ENCODE measurements around the gene EFHB. TPM values are rescaled to one million over a fixed set of nuclear protein-coding genes. Genes with fewer than 3 reads are reported as not detected.

EFHB gene
- total RNA-seq, 3 donors from 2014 or later = 1.1 TPM; not detected in 2

DNA sequence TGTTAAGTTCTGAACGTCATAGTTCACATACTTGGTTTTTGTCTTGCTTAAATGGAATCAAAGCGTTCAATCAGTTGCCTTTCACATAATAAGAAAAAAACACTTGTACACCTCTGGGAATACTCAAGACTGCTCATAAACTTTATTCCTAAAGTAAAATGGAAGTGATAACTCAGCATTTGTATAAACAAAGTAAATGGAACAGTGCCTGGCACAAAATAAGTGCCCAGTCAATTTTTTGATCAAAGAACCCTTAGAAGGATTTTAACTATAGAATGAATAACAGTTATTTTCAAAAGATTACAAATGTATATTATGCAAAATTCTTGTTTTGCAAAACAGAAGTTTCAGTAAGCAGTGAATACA, 14.2 kb upstream of the EFHB start:
- H3K9me3 ChIP-seq = no peaks in the 10 kb centered on the region
- peaks cover 19% of the 10 kb centered on the region for H3K4me1 ChIP-seq (ENCODE audit: low read depth)
- H3K36me3 ChIP-seq (ENCODE audit: low read depth) = no peaks in the 10 kb centered on the region
- intact Hi-C loops (cut with DNase I, micrococcal nuclease) = loop anchor here in 1 of 2 donors (10.0 kb wide), 1 partner anchor 97 kb away; the partner anchor contains the start of gene KAT2B
- ATAC-seq (no peak), DNase-seq (no peak)
- TF ChIP-seq CTCF (IDR thresholded peaks at IDR 0.05) = no peak
- peak overlapping the region; percentile 97 for H3K4me3 ChIP-seq

DNA sequence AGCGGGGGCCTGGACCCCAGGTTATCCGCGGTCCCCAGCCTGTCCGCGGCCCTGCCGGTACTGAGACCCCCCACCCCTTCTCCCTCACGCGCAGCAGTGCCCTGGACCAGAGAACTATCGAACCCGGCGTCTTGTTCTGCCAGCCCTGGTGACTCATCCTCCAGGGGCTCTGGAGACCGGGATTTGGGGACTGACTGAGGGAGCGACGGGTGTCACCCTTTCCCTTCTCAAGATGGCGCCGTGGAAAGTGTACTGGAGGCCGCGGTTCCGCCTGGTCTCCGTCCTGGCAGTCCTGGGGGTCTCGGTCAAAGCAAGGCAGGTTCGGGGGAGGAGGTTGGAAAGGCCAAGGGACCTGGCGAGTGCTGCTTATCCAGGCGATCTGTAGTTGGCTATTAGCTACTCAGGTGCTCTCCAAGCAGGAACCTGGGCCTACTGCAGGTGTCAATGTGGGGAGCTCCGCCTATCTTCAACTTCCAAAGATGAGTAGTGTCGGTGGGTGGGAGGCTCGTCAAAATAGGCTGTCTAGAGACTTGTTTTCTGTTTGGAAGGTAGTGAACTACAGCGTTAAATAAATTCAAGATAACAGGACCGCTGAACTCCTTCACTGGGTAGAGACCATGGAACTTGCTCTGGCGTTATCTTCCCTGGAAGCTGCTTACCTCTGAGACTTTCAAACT, 13.7 kb upstream of the EFHB start:
- ATAC-seq (peak; percentile 38), DNase-seq (peak in 1 of 3 donors; percentile 62)
- H3K4me1 ChIP-seq (ENCODE audit: low read depth) = peaks cover 19% of the 10 kb centered on the region
- peak overlapping the region; percentile 97 for H3K4me3 ChIP-seq
- H3K9me3 ChIP-seq = no peaks in the 10 kb centered on the region
- no peaks in the 10 kb centered on the region for H3K36me3 ChIP-seq (ENCODE audit: low read depth)
- TF ChIP-seq CTCF (IDR thresholded peaks at IDR 0.05) = no peak
- intact Hi-C loops (cut with DNase I, micrococcal nuclease) = loop anchor here in 1 of 2 donors (10.0 kb wide), 1 partner anchor 97 kb away; the partner anchor contains the start of gene KAT2B

GRCh38 chr3:19946832-19947548, 13.0 kb upstream of the EFHB start, which contains the start of gene RAB5A:
RAB5A (plus strand) TSS chr3:19947097; CDS start chr3:19950899, 3,802 bp downstream.
- H3K36me3 ChIP-seq (ENCODE audit: low read depth) = no peaks in the 10 kb centered on the region
- peak within 1 kb of the TSS; percentile 97 for H3K4me3 ChIP-seq
- peak; percentile 99 for DNase-seq
- ATAC-seq = peak; percentile 94
- intact Hi-C loops (cut with DNase I, micrococcal nuclease) = loop anchor here in 1 of 2 donors (10.0 kb wide), 1 partner anchor 98 kb away; the partner anchor contains the start of gene KAT2B
- H3K4me1 ChIP-seq (ENCODE audit: low read depth) = peaks cover 19% of the 10 kb centered on the region
- TF ChIP-seq CTCF (IDR thresholded peaks at IDR 0.05) = no peak
- no peaks in the 10 kb centered on the region for H3K9me3 ChIP-seq

DNA sequence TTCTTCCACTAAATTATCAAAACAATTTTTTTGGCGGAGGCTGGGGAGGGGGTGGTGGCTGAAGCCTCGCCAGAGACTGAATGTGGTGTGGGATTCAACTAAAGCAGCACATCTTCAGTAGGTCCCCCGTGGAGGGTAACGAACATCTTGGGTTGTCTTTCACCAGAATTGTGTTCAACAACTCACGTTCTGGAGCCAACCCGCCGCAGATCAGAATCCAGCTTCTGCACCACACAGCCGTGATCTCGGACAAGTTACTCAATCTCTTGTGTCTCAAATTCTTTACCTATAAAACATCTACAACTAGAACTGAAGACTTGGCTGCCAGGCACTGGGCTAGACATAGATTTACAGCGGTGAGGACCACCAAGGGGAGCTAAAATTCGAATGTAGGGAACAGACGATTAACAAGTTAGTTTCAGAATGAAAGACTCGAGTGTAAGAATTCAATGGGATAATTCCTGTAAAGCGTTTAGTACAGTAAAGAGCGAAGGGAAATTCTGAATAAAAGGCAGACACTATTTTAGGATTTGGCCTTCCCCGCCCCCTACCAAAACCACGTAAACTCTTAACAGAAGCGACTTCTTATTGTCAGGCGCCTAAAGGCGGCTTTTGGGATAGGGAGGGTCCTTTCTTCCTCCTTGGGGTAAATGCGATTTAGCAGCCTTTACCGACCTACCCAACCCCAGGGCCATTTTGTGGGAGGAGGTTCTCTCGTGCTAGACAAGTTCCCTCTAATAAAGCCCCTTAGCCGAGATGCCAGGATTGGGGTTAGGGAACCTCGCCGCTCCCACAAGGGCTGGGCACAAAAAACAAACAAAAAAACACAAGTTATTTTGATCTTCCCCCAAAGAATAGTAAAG, 12.2 kb upstream of the EFHB start:
- no peak for TF ChIP-seq CTCF (IDR thresholded peaks at IDR 0.05)
- no peak for ATAC-seq
- H3K4me3 ChIP-seq = peak overlapping the region; percentile 97
- H3K4me1 ChIP-seq (ENCODE audit: low read depth) = peaks cover 19% of the 10 kb centered on the region
- intact Hi-C loops (cut with DNase I, micrococcal nuclease) = loop anchor here in 1 of 2 donors (10.0 kb wide), 1 partner anchor 99 kb away; the partner anchor contains the start of gene KAT2B
- H3K9me3 ChIP-seq = no peaks in the 10 kb centered on the region
- DNase-seq = peak in 2 of 3 donors; percentile 38 to 45
- H3K36me3 ChIP-seq (ENCODE audit: low read depth) = no peaks in the 10 kb centered on the region

GRCh38 chr3:19945534-19945933, 11.5 kb upstream of the EFHB start:
- intact Hi-C loops (cut with DNase I, micrococcal nuclease) = loop anchor here in 1 of 2 donors (10.0 kb wide), 1 partner anchor 99 kb away; the partner anchor contains the start of gene KAT2B

More at GRCh38 chr3:19945534-19945933, 11.5 kb upstream of the EFHB start:
- no peaks in the 10 kb centered on the region for H3K9me3 ChIP-seq
- H3K36me3 ChIP-seq (ENCODE audit: low read depth) = no peaks in the 10 kb centered on the region
- no peak for TF ChIP-seq CTCF (IDR thresholded peaks at IDR 0.05)
- no peak overlapping the region for H3K4me3 ChIP-seq
- peak in 2 of 3 donors; percentile 26 to 69 for DNase-seq
- peaks cover 19% of the 10 kb centered on the region for H3K4me1 ChIP-seq (ENCODE audit: low read depth)
- ATAC-seq = peak; percentile 52

Data from mucosa of descending colon (tissue), 3 donors.